ENCODE measurements around the gene RAET1E. TPM values are rescaled to one million over a fixed set of nuclear protein-coding genes. Genes with fewer than 3 reads are reported as not detected.
A peak's percentile ranks its signal among the peaks of the same experiment; 100 is the strongest.
"Not testable (repeated sequence)": the region's sequence is repeated elsewhere in the genome, so short reads cannot be mapped to it uniquely, and the experiment has no call there.

The RAET1E gene, protein sequence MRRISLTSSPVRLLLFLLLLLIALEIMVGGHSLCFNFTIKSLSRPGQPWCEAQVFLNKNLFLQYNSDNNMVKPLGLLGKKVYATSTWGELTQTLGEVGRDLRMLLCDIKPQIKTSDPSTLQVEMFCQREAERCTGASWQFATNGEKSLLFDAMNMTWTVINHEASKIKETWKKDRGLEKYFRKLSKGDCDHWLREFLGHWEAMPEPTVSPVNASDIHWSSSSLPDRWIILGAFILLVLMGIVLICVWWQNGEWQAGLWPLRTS
- total RNA-seq (2014; rRNA removed; shearing (Covaris generic)): not detected in 2 replicates
- polyA plus RNA-seq (2016; fragmentation: Nextera tagmentation; extraction: Ambion mirVana): not detected in 2 replicates
- long read RNA-seq: 0 reads

DNA sequence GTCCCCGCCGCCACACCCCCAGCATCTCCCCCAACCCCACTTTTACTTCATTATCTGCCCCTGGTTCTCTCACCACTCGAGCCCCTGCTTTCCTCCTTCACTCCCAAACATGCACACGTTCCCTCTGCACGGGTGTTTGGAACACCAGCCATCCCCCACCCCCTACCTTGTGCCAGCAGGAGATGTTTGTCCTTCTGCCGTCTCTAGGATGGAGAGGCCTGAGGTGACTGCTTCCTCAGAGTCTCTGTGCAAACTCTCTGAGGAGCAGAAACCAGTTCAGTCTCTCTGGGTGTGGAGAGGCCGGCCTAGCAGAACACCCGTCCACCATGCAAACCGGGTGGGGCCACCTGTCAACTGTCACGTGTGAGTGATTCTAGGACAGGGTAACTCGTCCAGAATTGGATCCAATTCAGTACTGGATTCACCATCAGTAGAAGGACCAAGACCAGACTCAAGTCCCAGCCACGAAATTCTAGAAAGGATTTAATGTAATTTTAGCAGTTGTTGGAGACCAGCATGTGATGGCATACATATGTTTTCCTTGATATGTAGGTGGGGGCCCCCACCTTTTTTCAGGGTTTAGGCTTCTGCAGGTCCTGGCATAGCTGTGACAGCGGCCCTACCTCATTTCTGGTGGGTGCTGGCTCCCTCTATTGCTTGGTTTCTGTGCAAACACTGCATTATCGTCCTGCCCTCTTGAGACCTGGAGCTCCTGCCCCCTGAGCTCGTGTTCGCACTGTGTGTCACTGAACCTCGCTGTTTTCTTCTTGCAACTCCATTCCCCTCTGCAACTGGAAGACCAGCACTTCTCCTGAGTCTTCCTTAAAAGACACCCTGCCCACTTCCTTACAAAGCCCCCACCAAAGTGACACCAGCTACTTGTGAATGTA, at the start of gene RAET1E:
TSS of gene RAET1E (minus strand) at position 259 of the 890 bp plus-strand sequence. CDS start 7,212 bp downstream, outside the sequence.
- Histone ChIP-seq H2AFZ (no peak within 1 kb of the TSS), H3K27ac (ENCODE audit: low read depth) (no peak within 1 kb of the TSS), H3K4me1 (ENCODE audit: insufficient read depth) (no peaks in the 10 kb centered on the region; the same call in 1 of the 2 replicates), H4K20me1 (replicated peaks; ENCODE audit: insufficient read depth) (no peaks in the 10 kb centered on the region), H3F3A (replicated peaks; ENCODE audit: low read depth) (no peaks in the 10 kb centered on the region), H3K4me2 (no peak within 1 kb of the TSS), H3K9me2 (ENCODE audit: insufficient read depth) (no peaks in the 10 kb centered on the region), H3K27me3 (ENCODE audit: insufficient read depth) (no peaks in the 10 kb centered on the region), H3K4me3 (no peak within 1 kb of the TSS), H3K36me3 (ENCODE audit: insufficient read depth) (no peaks in the 10 kb centered on the region), H3K79me2 (replicated peaks; ENCODE audit: insufficient read depth) (no peaks in the 10 kb centered on the region)
- Mint-ChIP-seq H3K4me3 (no peak within 1 kb of the TSS), H3K27ac (no peak within 1 kb of the TSS), H3K36me3 (ENCODE audit: low read depth) (no peaks in the 10 kb centered on the region), H3K9me3 (no peaks in the 10 kb centered on the region; the same call in 2 of the 3 replicates), H3K27me3 (ENCODE audit: insufficient read depth, low read depth, poor library complexity) (peaks cover 16% of the 10 kb centered on the region), H3K4me1 (peaks cover 11% of the 10 kb centered on the region; the same call in 2 of the 3 replicates)
- TF ChIP-seq, protein P1, sequence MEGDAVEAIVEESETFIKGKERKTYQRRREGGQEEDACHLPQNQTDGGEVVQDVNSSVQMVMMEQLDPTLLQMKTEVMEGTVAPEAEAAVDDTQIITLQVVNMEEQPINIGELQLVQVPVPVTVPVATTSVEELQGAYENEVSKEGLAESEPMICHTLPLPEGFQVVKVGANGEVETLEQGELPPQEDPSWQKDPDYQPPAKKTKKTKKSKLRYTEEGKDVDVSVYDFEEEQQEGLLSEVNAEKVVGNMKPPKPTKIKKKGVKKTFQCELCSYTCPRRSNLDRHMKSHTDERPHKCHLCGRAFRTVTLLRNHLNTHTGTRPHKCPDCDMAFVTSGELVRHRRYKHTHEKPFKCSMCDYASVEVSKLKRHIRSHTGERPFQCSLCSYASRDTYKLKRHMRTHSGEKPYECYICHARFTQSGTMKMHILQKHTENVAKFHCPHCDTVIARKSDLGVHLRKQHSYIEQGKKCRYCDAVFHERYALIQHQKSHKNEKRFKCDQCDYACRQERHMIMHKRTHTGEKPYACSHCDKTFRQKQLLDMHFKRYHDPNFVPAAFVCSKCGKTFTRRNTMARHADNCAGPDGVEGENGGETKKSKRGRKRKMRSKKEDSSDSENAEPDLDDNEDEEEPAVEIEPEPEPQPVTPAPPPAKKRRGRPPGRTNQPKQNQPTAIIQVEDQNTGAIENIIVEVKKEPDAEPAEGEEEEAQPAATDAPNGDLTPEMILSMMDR (conservative IDR thresholded peaks at IDR 0.05; ENCODE audit: low read depth in 2 of 2): peak in 1 of 2 experiments; percentile 59; a peak in 2 of 4 replicates
- no peak for TF ChIP-seq STAT1 (IDR thresholded peaks at IDR 0.05; ENCODE audit: unreplicated experiment)
- DNase-seq (ENCODE audit: low spot score) (peak; percentile 30), ATAC-seq (peak; percentile 72)

GRCh38 chr6:149947533-149947932, 49.6 kb upstream of the RAET1E start:
- not testable (repeated sequence) for H3K27ac Mint-ChIP-seq; H3F3A ChIP-seq (replicated peaks; ENCODE audit: low read depth); H3K9me3 Mint-ChIP-seq; ATAC-seq; H3K4me1 ChIP-seq (ENCODE audit: insufficient read depth); H3K27ac ChIP-seq (ENCODE audit: low read depth); H3K4me3 Mint-ChIP-seq; H3K4me1 Mint-ChIP-seq; H3K9me2 ChIP-seq (ENCODE audit: insufficient read depth); H3K4me2 ChIP-seq; H3K36me3 Mint-ChIP-seq (ENCODE audit: low read depth); H4K20me1 ChIP-seq (replicated peaks; ENCODE audit: insufficient read depth); H3K79me2 ChIP-seq (replicated peaks; ENCODE audit: insufficient read depth); DNase-seq (ENCODE audit: low spot score); H3K4me3 ChIP-seq; H3K36me3 ChIP-seq (ENCODE audit: insufficient read depth); H2AFZ ChIP-seq
- peaks cover 64% of the 10 kb centered on the region for H3K27me3 Mint-ChIP-seq (ENCODE audit: insufficient read depth, low read depth, poor library complexity)
- H3K27me3 ChIP-seq (ENCODE audit: insufficient read depth): peaks cover 80% of the 10 kb centered on the region

GRCh38 chr6:149946631-149947030, 48.7 kb upstream of the RAET1E start:
- not testable (repeated sequence) for H3K27ac Mint-ChIP-seq; DNase-seq (ENCODE audit: low spot score); H3K9me2 ChIP-seq (ENCODE audit: insufficient read depth); H3K4me1 Mint-ChIP-seq; H3K36me3 Mint-ChIP-seq (ENCODE audit: low read depth); H3K4me2 ChIP-seq; H3K9me3 Mint-ChIP-seq; H3K27ac ChIP-seq (ENCODE audit: low read depth); H3F3A ChIP-seq (replicated peaks; ENCODE audit: low read depth); H4K20me1 ChIP-seq (replicated peaks; ENCODE audit: insufficient read depth); H3K36me3 ChIP-seq (ENCODE audit: insufficient read depth); H3K4me1 ChIP-seq (ENCODE audit: insufficient read depth); ATAC-seq; H3K4me3 ChIP-seq; H3K79me2 ChIP-seq (replicated peaks; ENCODE audit: insufficient read depth); H2AFZ ChIP-seq; H3K4me3 Mint-ChIP-seq
- H3K27me3 ChIP-seq (ENCODE audit: insufficient read depth): peaks cover 80% of the 10 kb centered on the region
- peaks cover 65% of the 10 kb centered on the region for H3K27me3 Mint-ChIP-seq (ENCODE audit: insufficient read depth, low read depth, poor library complexity)

GRCh38 chr6:149945276-149945675, 47.4 kb upstream of the RAET1E start:
- H3K27me3 ChIP-seq (ENCODE audit: insufficient read depth): peaks cover 80% of the 10 kb centered on the region
- H2AFZ ChIP-seq; H3K4me1 ChIP-seq (ENCODE audit: insufficient read depth); H3K9me3 Mint-ChIP-seq; H3K9me2 ChIP-seq (ENCODE audit: insufficient read depth); H3K4me1 Mint-ChIP-seq; H3K4me3 ChIP-seq; H3K79me2 ChIP-seq (replicated peaks; ENCODE audit: insufficient read depth); H3K36me3 Mint-ChIP-seq (ENCODE audit: low read depth); H3K27ac Mint-ChIP-seq; H3K4me3 Mint-ChIP-seq; H3F3A ChIP-seq (replicated peaks; ENCODE audit: low read depth); H3K36me3 ChIP-seq (ENCODE audit: insufficient read depth); ATAC-seq; H3K4me2 ChIP-seq; H4K20me1 ChIP-seq (replicated peaks; ENCODE audit: insufficient read depth); H3K27ac ChIP-seq (ENCODE audit: low read depth); DNase-seq (ENCODE audit: low spot score): not testable (repeated sequence)
- H3K27me3 Mint-ChIP-seq (ENCODE audit: insufficient read depth, low read depth, poor library complexity): peaks cover 67% of the 10 kb centered on the region

GRCh38 chr6:149943321-149943720, 45.4 kb upstream of the RAET1E start:
- H3K4me1 Mint-ChIP-seq: peaks cover 11% of the 10 kb centered on the region
- H3F3A ChIP-seq (replicated peaks; ENCODE audit: low read depth); H3K4me2 ChIP-seq; H2AFZ ChIP-seq; H3K79me2 ChIP-seq (replicated peaks; ENCODE audit: insufficient read depth); H3K36me3 Mint-ChIP-seq (ENCODE audit: low read depth); H3K9me3 Mint-ChIP-seq; DNase-seq (ENCODE audit: low spot score); H3K9me2 ChIP-seq (ENCODE audit: insufficient read depth); ATAC-seq; H3K4me3 Mint-ChIP-seq; H3K4me3 ChIP-seq; H3K27ac ChIP-seq (ENCODE audit: low read depth); H3K4me1 ChIP-seq (ENCODE audit: insufficient read depth); H4K20me1 ChIP-seq (replicated peaks; ENCODE audit: insufficient read depth); H3K36me3 ChIP-seq (ENCODE audit: insufficient read depth); H3K27ac Mint-ChIP-seq: not testable (repeated sequence)
- H3K27me3 ChIP-seq (ENCODE audit: insufficient read depth): peaks cover 81% of the 10 kb centered on the region
- peaks cover 79% of the 10 kb centered on the region for H3K27me3 Mint-ChIP-seq (ENCODE audit: insufficient read depth, low read depth, poor library complexity)
